ENCODE measurements around the gene GGT6. TPM values are rescaled to one million over a fixed set of nuclear protein-coding genes. Genes with fewer than 3 reads are reported as not detected.

The GGT6 gene
- polyA plus RNA-seq, 1 of the 3 experiments (the other 2 are of a cell fraction): not detected

DNA sequence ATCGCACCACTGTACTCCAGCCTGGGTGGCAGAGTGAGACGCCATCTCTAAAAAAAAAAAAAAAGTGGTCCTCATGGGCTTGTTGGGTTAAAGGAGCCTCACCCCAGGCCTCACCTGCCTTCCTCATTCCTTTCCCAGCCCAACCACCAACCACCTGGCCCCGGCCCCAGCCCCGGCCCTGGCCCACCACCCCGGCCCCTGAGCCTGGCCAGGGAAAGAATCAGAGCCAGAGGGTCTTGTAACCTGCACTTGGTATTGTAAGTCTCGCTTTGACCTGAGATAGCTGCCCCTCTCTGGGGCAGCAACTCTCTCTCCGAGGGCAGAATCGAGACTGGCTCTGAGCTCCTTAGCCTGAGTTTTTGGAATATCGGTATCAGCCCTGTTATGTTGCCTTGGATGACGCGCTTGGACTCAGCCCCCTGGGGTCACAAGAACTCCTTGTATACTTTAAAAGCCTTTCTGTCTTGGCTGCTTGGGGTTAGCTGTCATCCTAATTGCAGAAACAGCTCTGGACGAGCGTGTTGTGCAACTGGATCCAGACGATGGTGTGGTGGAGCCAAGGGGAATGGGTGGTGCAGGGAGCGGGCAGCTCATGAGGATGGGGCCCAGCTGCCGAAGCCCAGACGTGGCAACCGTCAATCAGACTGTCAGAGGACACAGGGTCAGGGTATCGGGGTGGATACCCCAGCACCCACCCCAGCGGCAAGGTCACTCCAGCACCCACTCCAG, 38.6 kb upstream of the GGT6 start:
- Histone ChIP-seq H2AFZ (ENCODE audit: low read depth) (no peak overlapping the region), H3K4me3 (ENCODE audit: low read depth in 2 of 2, low read length in 1 of 2) (no peak overlapping the region), H3K4me2 (no peak overlapping the region), H4K20me1 (ENCODE audit: insufficient read depth) (no peaks in the 10 kb centered on the region), H3K9me3 (no peaks in the 10 kb centered on the region), H3K9me2 (no peaks in the 10 kb centered on the region), H3K27me3 (ENCODE audit: insufficient read depth) (peaks cover 8% of the 10 kb centered on the region; the same call in 1 of the 2 replicates), H3K36me3 (replicated peaks in 1 of 2; ENCODE audit: control insufficient read depth in 1 of 2, insufficient read depth in 2 of 2, low read length in 1 of 2) (no peaks in the 10 kb centered on the region), H3K9ac (no peak overlapping the region), H3K27ac (ENCODE audit: low read depth in 2 of 2, low read length in 1 of 2) (no peak overlapping the region), H3K79me2 (ENCODE audit: insufficient read depth) (no peaks in the 10 kb centered on the region), H3K4me1 (ENCODE audit: control insufficient read depth in 1 of 2, insufficient read depth in 2 of 2, low read depth in 1 of 2, low read length in 1 of 2) (peaks cover 0 to 11% of the 10 kb centered on the region in 2 experiments; a peak in 1 of 4 replicates), H3F3A (replicated peaks; ENCODE audit: insufficient read depth) (no peaks in the 10 kb centered on the region)
- TF ChIP-seq CHD2 (IDR thresholded peaks at IDR 0.05; ENCODE audit: low read length, partially characterized antibody) (no peak), GATA2 (CRISPR knock-in tag; IDR thresholded peaks at IDR 0.05) (no peak), MEF2A (IDR thresholded peaks at IDR 0.05; ENCODE audit: borderline replicate concordance, low read depth) (no peak), RCOR1 (IDR thresholded peaks at IDR 0.05; ENCODE audit: low read length) (no peak), SIN3A (IDR thresholded peaks at IDR 0.05; ENCODE audit: borderline replicate concordance, low read depth, low read length) (no peak), EZH2phosphoT487 (IDR thresholded peaks at IDR 0.05; ENCODE audit: borderline replicate concordance, low read depth) (no peak), RXRA (IDR thresholded peaks at IDR 0.05; ENCODE audit: borderline replicate concordance, low read depth) (no peak), RFX5 (IDR thresholded peaks at IDR 0.05; ENCODE audit: low read length) (no peak), NRF1 (IDR thresholded peaks at IDR 0.05; ENCODE audit: low read depth, low read length) (no peak), MXI1 (IDR thresholded peaks at IDR 0.05; ENCODE audit: low read depth, low read length) (no peak), TCF12 (IDR thresholded peaks at IDR 0.05) (no peak)
- TF ChIP-seq, protein P1, sequence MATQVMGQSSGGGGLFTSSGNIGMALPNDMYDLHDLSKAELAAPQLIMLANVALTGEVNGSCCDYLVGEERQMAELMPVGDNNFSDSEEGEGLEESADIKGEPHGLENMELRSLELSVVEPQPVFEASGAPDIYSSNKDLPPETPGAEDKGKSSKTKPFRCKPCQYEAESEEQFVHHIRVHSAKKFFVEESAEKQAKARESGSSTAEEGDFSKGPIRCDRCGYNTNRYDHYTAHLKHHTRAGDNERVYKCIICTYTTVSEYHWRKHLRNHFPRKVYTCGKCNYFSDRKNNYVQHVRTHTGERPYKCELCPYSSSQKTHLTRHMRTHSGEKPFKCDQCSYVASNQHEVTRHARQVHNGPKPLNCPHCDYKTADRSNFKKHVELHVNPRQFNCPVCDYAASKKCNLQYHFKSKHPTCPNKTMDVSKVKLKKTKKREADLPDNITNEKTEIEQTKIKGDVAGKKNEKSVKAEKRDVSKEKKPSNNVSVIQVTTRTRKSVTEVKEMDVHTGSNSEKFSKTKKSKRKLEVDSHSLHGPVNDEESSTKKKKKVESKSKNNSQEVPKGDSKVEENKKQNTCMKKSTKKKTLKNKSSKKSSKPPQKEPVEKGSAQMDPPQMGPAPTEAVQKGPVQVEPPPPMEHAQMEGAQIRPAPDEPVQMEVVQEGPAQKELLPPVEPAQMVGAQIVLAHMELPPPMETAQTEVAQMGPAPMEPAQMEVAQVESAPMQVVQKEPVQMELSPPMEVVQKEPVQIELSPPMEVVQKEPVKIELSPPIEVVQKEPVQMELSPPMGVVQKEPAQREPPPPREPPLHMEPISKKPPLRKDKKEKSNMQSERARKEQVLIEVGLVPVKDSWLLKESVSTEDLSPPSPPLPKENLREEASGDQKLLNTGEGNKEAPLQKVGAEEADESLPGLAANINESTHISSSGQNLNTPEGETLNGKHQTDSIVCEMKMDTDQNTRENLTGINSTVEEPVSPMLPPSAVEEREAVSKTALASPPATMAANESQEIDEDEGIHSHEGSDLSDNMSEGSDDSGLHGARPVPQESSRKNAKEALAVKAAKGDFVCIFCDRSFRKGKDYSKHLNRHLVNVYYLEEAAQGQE (IDR thresholded peaks at IDR 0.05; ENCODE audit: low read depth, low read length): no peak
- TF ChIP-seq, protein P2, sequence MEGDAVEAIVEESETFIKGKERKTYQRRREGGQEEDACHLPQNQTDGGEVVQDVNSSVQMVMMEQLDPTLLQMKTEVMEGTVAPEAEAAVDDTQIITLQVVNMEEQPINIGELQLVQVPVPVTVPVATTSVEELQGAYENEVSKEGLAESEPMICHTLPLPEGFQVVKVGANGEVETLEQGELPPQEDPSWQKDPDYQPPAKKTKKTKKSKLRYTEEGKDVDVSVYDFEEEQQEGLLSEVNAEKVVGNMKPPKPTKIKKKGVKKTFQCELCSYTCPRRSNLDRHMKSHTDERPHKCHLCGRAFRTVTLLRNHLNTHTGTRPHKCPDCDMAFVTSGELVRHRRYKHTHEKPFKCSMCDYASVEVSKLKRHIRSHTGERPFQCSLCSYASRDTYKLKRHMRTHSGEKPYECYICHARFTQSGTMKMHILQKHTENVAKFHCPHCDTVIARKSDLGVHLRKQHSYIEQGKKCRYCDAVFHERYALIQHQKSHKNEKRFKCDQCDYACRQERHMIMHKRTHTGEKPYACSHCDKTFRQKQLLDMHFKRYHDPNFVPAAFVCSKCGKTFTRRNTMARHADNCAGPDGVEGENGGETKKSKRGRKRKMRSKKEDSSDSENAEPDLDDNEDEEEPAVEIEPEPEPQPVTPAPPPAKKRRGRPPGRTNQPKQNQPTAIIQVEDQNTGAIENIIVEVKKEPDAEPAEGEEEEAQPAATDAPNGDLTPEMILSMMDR (IDR thresholded peaks at IDR 0.05): no peak
- TF ChIP-seq, protein P3, sequence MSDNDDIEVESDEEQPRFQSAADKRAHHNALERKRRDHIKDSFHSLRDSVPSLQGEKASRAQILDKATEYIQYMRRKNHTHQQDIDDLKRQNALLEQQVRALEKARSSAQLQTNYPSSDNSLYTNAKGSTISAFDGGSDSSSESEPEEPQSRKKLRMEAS (IDR thresholded peaks at IDR 0.05; ENCODE audit: low read depth): no peak
- TF ChIP-seq, protein P4, sequence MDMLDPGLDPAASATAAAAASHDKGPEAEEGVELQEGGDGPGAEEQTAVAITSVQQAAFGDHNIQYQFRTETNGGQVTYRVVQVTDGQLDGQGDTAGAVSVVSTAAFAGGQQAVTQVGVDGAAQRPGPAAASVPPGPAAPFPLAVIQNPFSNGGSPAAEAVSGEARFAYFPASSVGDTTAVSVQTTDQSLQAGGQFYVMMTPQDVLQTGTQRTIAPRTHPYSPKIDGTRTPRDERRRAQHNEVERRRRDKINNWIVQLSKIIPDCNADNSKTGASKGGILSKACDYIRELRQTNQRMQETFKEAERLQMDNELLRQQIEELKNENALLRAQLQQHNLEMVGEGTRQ (IDR thresholded peaks at IDR 0.05; ENCODE audit: borderline replicate concordance, low read depth, low read length): no peak
- TF ChIP-seq, protein P5, sequence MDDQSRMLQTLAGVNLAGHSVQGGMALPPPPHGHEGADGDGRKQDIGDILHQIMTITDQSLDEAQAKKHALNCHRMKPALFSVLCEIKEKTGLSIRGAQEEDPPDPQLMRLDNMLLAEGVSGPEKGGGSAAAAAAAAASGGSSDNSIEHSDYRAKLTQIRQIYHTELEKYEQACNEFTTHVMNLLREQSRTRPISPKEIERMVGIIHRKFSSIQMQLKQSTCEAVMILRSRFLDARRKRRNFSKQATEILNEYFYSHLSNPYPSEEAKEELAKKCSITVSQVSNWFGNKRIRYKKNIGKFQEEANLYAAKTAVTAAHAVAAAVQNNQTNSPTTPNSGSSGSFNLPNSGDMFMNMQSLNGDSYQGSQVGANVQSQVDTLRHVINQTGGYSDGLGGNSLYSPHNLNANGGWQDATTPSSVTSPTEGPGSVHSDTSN (IDR thresholded peaks at IDR 0.05): no peak
- TF ChIP-seq, protein P6, sequence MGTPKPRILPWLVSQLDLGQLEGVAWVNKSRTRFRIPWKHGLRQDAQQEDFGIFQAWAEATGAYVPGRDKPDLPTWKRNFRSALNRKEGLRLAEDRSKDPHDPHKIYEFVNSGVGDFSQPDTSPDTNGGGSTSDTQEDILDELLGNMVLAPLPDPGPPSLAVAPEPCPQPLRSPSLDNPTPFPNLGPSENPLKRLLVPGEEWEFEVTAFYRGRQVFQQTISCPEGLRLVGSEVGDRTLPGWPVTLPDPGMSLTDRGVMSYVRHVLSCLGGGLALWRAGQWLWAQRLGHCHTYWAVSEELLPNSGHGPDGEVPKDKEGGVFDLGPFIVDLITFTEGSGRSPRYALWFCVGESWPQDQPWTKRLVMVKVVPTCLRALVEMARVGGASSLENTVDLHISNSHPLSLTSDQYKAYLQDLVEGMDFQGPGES (IDR thresholded peaks at IDR 0.05; ENCODE audit: low read depth, low read length): no peak
- ChIA-PET CTCF (interaction anchor here (1.0 to 6.1 kb wide), 8 partner anchors 8 to 34 kb away, joined by 3 to 39 read pairs (median 8); partner anchors contain the start of gene SMTNL2), POLR2A (interaction anchor here (2.0 kb wide), 1 partner anchor 8 kb away, joined by 6 read pairs; no protein-coding TSS in a partner anchor)
- 91% methylated on average over 19 of the region's 20 CpGs for WGBS (ENCODE audit: low lambda C conversion rate)
- DNase-seq: peak; percentile 27

Data from SK-N-SH (cell line).